ENCODE results near the gene CDK6. TPM values are rescaled to one million over a fixed set of nuclear protein-coding genes. Genes with fewer than 3 reads are reported as not detected.
A peak's percentile ranks its signal among the peaks of the same experiment; 100 is the strongest.

Gene CDK6
- total and polyA plus RNA-seq, 9 of the 15 experiments (the other 6 are each of a cell fraction or from before 2014, with no cell fraction given): 7.6 to 109 (median 44.4) TPM

- H3K4me3 ChIP-seq: no peak overlapping the region
- H3K27me3 ChIP-seq (ENCODE audit: control insufficient read depth in 2 of 2, insufficient read depth in 2 of 2, low read length in 2 of 2): no peaks in the 10 kb centered on the region
- H2AFZ ChIP-seq (ENCODE audit: low read depth, low read length): no peak overlapping the region
- POLR2A ChIA-PET: interaction anchor here (0.6 to 1.3 kb wide), 2 partner anchors 17 to 173 kb away, joined by 3 read pairs; no protein-coding TSS in a partner anchor
- no peak overlapping the region for H3K27ac ChIP-seq (ENCODE audit: extremely low read depth, low read depth, low read length)
- no peaks in the 10 kb centered on the region for H4K20me1 ChIP-seq (replicated peaks; ENCODE audit: control insufficient read depth, insufficient read depth, low read length)
- H3K9me1 ChIP-seq (ENCODE audit: control insufficient read depth, insufficient read depth, low read length): no peaks in the 10 kb centered on the region
- in situ Hi-C loops (cut with MboI) (no loop called here), intact Hi-C loops (cut with micrococcal nuclease) (no loop called here)
- no peak overlapping the region for H3K4me2 ChIP-seq (ENCODE audit: insufficient read depth, low read length)
- no peak overlapping the region for H3K9ac ChIP-seq (ENCODE audit: insufficient read depth in 1 of 2, low read depth in 2 of 2, low read length in 2 of 2)
- no peaks in the 10 kb centered on the region for H3K36me3 ChIP-seq (ENCODE audit: control insufficient read depth, insufficient read depth, low read length)
- no peak for TF ChIP-seq DMBX1 (CRISPR knock-in tag; IDR thresholded peaks at IDR 0.05; ENCODE audit: borderline replicate concordance)
- TF ChIP-seq SMARCA5 (IDR thresholded peaks at IDR 0.05): no peak
- TF ChIP-seq RFX5 (IDR thresholded peaks at IDR 0.05; ENCODE audit: low read depth, low read length): no peak
- TF ChIP-seq SMAD1 (IDR thresholded peaks at IDR 0.05; ENCODE audit: low read depth, low read length, partially characterized antibody): no peak
- no peak for TF ChIP-seq TRIM25 (IDR thresholded peaks at IDR 0.05; ENCODE audit: borderline replicate concordance)
- no peak for TF ChIP-seq SMC3 (conservative IDR thresholded peaks at IDR 0.05; ENCODE audit: insufficient read depth, low read depth, low read length)
- no peak for TF ChIP-seq C11orf30 (IDR thresholded peaks at IDR 0.05; ENCODE audit: low read depth)
- TF ChIP-seq ZBTB34 (CRISPR knock-in tag; IDR thresholded peaks at IDR 0.05): no peak
- no peak for TF ChIP-seq ZBED1 (IDR thresholded peaks at IDR 0.05)
- no peak for TF ChIP-seq NRF1 (conservative IDR thresholded peaks at IDR 0.05 in 1 of 2, IDR thresholded peaks at IDR 0.05 in 1 of 2)
- no peak for TF ChIP-seq ZNF282 (CRISPR knock-in tag; IDR thresholded peaks at IDR 0.05)
- no peak for TF ChIP-seq SMAD3 (CRISPR knock-in tag; conservative IDR thresholded peaks at IDR 0.05)
- WGBS (ENCODE audit: insufficient coverage, low coverage, missing lambda C conversion rate): 41% methylated on average over 5 of the region's 5 CpGs
- CTCF ChIA-PET (ENCODE audit: low intra/inter-chr PET ratio): no interaction called here
- no TSS peak for BruUV-seq (replicated peaks)
- peak; percentile 37 for FAIRE-seq
- H3K4me1 ChIP-seq (replicated peaks in 1 of 2; ENCODE audit: control insufficient read depth in 2 of 2, insufficient read depth in 2 of 2, low read length in 2 of 2): no peaks in the 10 kb centered on the region
- H3K79me2 ChIP-seq (ENCODE audit: control insufficient read depth, insufficient read depth, low read length): no peaks in the 10 kb centered on the region
- H3K9me3 ChIP-seq (replicated peaks; ENCODE audit: control insufficient read depth, insufficient read depth, low read depth, low read length): no peaks in the 10 kb centered on the region
- no peak; the same call in 2 of the 3 replicates for ATAC-seq
- no peak for DNase-seq (ENCODE audit: extremely low read depth in 1 of 4, low spot score in 3 of 4)
Measured at GRCh38 chr7:92854501-92855238, 18.3 kb upstream of the CDK6 start.

All from K562 (cell line).